Measurements from ENCODE around the gene ALDH5A1. TPM values are rescaled to one million over a fixed set of nuclear protein-coding genes. Genes with fewer than 3 reads are reported as not detected.

The ALDH5A1 gene
- total RNA-seq, 2 donors from 2014 or later = 4.4 to 8.2 TPM

- TF ChIP-seq, protein P1, sequence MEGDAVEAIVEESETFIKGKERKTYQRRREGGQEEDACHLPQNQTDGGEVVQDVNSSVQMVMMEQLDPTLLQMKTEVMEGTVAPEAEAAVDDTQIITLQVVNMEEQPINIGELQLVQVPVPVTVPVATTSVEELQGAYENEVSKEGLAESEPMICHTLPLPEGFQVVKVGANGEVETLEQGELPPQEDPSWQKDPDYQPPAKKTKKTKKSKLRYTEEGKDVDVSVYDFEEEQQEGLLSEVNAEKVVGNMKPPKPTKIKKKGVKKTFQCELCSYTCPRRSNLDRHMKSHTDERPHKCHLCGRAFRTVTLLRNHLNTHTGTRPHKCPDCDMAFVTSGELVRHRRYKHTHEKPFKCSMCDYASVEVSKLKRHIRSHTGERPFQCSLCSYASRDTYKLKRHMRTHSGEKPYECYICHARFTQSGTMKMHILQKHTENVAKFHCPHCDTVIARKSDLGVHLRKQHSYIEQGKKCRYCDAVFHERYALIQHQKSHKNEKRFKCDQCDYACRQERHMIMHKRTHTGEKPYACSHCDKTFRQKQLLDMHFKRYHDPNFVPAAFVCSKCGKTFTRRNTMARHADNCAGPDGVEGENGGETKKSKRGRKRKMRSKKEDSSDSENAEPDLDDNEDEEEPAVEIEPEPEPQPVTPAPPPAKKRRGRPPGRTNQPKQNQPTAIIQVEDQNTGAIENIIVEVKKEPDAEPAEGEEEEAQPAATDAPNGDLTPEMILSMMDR (IDR thresholded peaks at IDR 0.05) = no peak
- TF ChIP-seq POLR2A (IDR thresholded peaks at IDR 0.05) = no peak
- no peak overlapping the region for H3K27ac ChIP-seq
- H3K9me3 ChIP-seq = no peaks in the 10 kb centered on the region
- H3K4me3 ChIP-seq = no peak overlapping the region
- 63 to 72% methylated on average over 4 of the region's 4 CpGs for WGBS, 2 donors
- intact Hi-C loops (cut with DNase I) = no loop called here
- H3K4me1 ChIP-seq = no peaks in the 10 kb centered on the region
- H3K27me3 ChIP-seq = no peaks in the 10 kb centered on the region
- H3K36me3 ChIP-seq (replicated peaks in 1 of 2; ENCODE audit: insufficient read depth in 1 of 2, low read depth in 2 of 2) = no peaks in the 10 kb centered on the region
- DNase-seq = no peak
- ATAC-seq = no peak
Measured at GRCh38 chr6:24478903-24479302, 15.9 kb upstream of the ALDH5A1 start.

- no peak overlapping the region for H3K27ac ChIP-seq
- no peak for ATAC-seq
- intact Hi-C loops (cut with DNase I) = no loop called here
- no peak for DNase-seq
- H3K9me3 ChIP-seq = no peaks in the 10 kb centered on the region
- TF ChIP-seq, protein P1 (IDR thresholded peaks at IDR 0.05) = no peak
- no peak for TF ChIP-seq POLR2A (IDR thresholded peaks at IDR 0.05)
- no peaks in the 10 kb centered on the region for H3K27me3 ChIP-seq
- 80 to 85% methylated on average over 9 of the region's 9 CpGs for WGBS, 2 donors
- H3K4me3 ChIP-seq = no peak overlapping the region
- no peaks in the 10 kb centered on the region for H3K36me3 ChIP-seq (replicated peaks in 1 of 2; ENCODE audit: insufficient read depth in 1 of 2, low read depth in 2 of 2)
- H3K4me1 ChIP-seq = no peaks in the 10 kb centered on the region
Measured at GRCh38 chr6:24480705-24481104, 14.1 kb upstream of the ALDH5A1 start.

DNA sequence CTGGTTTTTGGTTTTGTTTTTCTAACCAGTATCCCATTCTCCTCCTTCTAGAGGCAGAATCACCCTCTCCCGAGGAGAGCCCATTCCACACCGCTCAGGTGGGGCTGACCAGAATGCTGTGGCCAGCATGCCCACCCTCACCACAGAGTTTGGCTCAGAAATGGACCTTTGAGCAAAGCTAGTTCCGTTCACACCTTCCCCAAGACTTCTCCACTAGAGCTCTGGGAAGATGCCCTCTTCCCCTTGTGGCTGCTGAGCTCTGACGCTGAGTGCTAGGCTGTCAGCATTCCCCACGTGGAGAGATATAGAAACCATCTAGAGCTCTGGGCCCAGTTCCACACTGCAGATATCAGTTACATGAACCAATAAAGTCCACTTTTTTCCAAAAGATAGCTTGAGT is 13.3 kb upstream of the ALDH5A1 start:
- Histone ChIP-seq H3K9me3 (no peaks in the 10 kb centered on the region), H3K4me3 (no peak overlapping the region), H3K27ac (no peak overlapping the region), H3K4me1 (no peaks in the 10 kb centered on the region), H3K27me3 (no peaks in the 10 kb centered on the region), H3K36me3 (replicated peaks in 1 of 2; ENCODE audit: insufficient read depth in 1 of 2, low read depth in 2 of 2) (no peaks in the 10 kb centered on the region)
- no peak for ATAC-seq
- no peak for TF ChIP-seq POLR2A (IDR thresholded peaks at IDR 0.05)
- TF ChIP-seq, protein P1 (IDR thresholded peaks at IDR 0.05) = no peak
- intact Hi-C loops (cut with DNase I) = no loop called here
- no peak for DNase-seq
- 88 to 92% methylated on average over 5 of the region's 5 CpGs for WGBS, 2 donors

GRCh38 chr6:24484657-24485323 is 10.0 kb upstream of the ALDH5A1 start:
- H3K4me1 ChIP-seq = peaks cover 3% of the 10 kb centered on the region
- DNase-seq (no peak), ATAC-seq (no peak)
- no peak overlapping the region for H3K4me3 ChIP-seq
- 84 to 85% methylated on average over 7 of the region's 7 CpGs for WGBS, 2 donors
- intact Hi-C loops (cut with DNase I) = no loop called here
- H3K36me3 ChIP-seq (replicated peaks in 1 of 2; ENCODE audit: insufficient read depth in 1 of 2, low read depth in 2 of 2) = no peaks in the 10 kb centered on the region
- no peaks in the 10 kb centered on the region for H3K27me3 ChIP-seq
- TF ChIP-seq POLR2A (IDR thresholded peaks at IDR 0.05) = no peak
- TF ChIP-seq, protein P1 (IDR thresholded peaks at IDR 0.05) = no peak
- H3K9me3 ChIP-seq = no peaks in the 10 kb centered on the region
- no peak overlapping the region for H3K27ac ChIP-seq

DNA sequence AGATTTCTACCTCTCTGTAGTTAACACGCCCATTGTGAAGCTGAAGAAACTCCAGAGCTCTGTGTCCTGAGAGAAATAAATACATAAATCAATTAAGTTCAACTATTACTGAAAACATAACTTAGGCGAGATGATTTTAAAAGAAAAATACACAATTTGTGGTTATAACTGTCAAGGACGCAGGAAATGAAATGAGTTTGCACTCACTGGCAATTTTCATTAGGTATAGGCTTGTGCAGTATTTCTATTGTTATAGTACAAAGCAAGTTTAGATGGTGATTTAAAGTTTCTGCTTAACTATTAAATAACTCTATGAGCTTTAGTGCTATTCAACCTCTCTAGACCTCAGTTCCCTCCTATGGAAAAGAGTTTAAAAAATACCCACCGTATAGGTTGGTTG is 8.7 kb upstream of the ALDH5A1 start:
- Histone ChIP-seq H3K36me3 (replicated peaks in 1 of 2; ENCODE audit: insufficient read depth in 1 of 2, low read depth in 2 of 2) (no peaks in the 10 kb centered on the region), H3K27me3 (no peaks in the 10 kb centered on the region), H3K4me3 (no peak overlapping the region), H3K9me3 (no peaks in the 10 kb centered on the region), H3K4me1 (peaks cover 7% of the 10 kb centered on the region), H3K27ac (no peak overlapping the region)
- ATAC-seq (no peak), DNase-seq (no peak)
- 77 to 79% methylated on average over 4 of the region's 4 CpGs for WGBS, 2 donors
- intact Hi-C loops (cut with DNase I) = no loop called here
- TF ChIP-seq, protein P1 (IDR thresholded peaks at IDR 0.05) = no peak
- TF ChIP-seq POLR2A (IDR thresholded peaks at IDR 0.05) = no peak

Data from body of pancreas (tissue), 4 donors.